ENCODE measurements around the gene IRF2BP2. TPM values are rescaled to one million over a fixed set of nuclear protein-coding genes. Genes with fewer than 3 reads are reported as not detected.

IRF2BP2 gene
- total and polyA plus RNA-seq, 2 donors (not counting 1 experiment from before 2014, with no cell fraction given) = 17.8 to 71.8 TPM

DNA sequence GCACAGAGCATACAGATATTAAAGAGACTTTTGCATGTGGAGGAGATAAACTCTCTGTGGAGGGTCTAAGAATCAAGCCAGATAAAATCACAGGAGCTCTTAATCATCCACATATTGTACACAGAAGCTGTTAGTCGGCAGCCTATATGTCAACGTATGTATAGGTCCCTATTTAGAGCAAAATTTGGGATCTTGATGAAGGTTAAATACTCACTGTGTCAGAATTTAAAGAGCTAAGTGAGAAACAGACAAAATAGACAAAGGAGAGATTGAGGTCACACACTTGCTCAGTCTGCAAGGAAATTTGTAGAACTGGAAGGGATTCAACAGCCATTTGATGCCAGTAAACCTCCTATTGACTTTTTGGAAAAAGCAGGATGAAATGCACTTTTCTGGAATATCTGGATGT is 4.1 kb upstream of the IRF2BP2 start:
- no peaks in the 10 kb centered on the region for H3K9me3 ChIP-seq (ENCODE audit: control insufficient read depth, insufficient read depth, low read depth, low read length)
- H4K20me1 ChIP-seq (ENCODE audit: control insufficient read depth, extremely low read depth, insufficient read depth, low read length) = no peaks in the 10 kb centered on the region
- H3K27me3 ChIP-seq (ENCODE audit: control insufficient read depth, insufficient read depth, low read length) = no peaks in the 10 kb centered on the region
- H2AFZ ChIP-seq (ENCODE audit: low read length) = no peak overlapping the region
- no peak for TF ChIP-seq EZH2 (IDR thresholded peaks at IDR 0.05; ENCODE audit: low read length, missing control alignments)
- TF ChIP-seq, protein P1, sequence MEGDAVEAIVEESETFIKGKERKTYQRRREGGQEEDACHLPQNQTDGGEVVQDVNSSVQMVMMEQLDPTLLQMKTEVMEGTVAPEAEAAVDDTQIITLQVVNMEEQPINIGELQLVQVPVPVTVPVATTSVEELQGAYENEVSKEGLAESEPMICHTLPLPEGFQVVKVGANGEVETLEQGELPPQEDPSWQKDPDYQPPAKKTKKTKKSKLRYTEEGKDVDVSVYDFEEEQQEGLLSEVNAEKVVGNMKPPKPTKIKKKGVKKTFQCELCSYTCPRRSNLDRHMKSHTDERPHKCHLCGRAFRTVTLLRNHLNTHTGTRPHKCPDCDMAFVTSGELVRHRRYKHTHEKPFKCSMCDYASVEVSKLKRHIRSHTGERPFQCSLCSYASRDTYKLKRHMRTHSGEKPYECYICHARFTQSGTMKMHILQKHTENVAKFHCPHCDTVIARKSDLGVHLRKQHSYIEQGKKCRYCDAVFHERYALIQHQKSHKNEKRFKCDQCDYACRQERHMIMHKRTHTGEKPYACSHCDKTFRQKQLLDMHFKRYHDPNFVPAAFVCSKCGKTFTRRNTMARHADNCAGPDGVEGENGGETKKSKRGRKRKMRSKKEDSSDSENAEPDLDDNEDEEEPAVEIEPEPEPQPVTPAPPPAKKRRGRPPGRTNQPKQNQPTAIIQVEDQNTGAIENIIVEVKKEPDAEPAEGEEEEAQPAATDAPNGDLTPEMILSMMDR (conservative IDR thresholded peaks at IDR 0.05 in 1 of 2, IDR thresholded peaks at IDR 0.05 in 1 of 2; ENCODE audit: low read depth in 1 of 2, low read length in 2 of 2) = no peak
- no peak overlapping the region for H3K9ac ChIP-seq (ENCODE audit: insufficient read depth, low read length)
- H3K4me3 ChIP-seq (replicated peaks in 1 of 4; ENCODE audit: control extremely low read depth in 1 of 4, insufficient read depth in 1 of 4, low read depth in 3 of 4, low read length in 4 of 4) = peak overlapping the region in 1 of 4 experiments; percentile 5
- peaks cover 39% of the 10 kb centered on the region for H3K4me1 ChIP-seq (ENCODE audit: control insufficient read depth, extremely low read depth, insufficient read depth, low read length)
- peaks cover 3% of the 10 kb centered on the region for H3K79me2 ChIP-seq (ENCODE audit: control insufficient read depth, insufficient read depth, low read length)
- peak; percentile 35 to 62 for DNase-seq (ENCODE audit: low read depth in 2 of 2)
- no peaks in the 10 kb centered on the region for H3K36me3 ChIP-seq (ENCODE audit: control insufficient read depth, insufficient read depth, low read length)
- H3K27ac ChIP-seq (ENCODE audit: insufficient read depth, low read length) = peak overlapping the region; percentile 94
- H3K4me2 ChIP-seq (ENCODE audit: extremely low read depth, insufficient read depth, low read length) = peak overlapping the region; percentile 55

DNA sequence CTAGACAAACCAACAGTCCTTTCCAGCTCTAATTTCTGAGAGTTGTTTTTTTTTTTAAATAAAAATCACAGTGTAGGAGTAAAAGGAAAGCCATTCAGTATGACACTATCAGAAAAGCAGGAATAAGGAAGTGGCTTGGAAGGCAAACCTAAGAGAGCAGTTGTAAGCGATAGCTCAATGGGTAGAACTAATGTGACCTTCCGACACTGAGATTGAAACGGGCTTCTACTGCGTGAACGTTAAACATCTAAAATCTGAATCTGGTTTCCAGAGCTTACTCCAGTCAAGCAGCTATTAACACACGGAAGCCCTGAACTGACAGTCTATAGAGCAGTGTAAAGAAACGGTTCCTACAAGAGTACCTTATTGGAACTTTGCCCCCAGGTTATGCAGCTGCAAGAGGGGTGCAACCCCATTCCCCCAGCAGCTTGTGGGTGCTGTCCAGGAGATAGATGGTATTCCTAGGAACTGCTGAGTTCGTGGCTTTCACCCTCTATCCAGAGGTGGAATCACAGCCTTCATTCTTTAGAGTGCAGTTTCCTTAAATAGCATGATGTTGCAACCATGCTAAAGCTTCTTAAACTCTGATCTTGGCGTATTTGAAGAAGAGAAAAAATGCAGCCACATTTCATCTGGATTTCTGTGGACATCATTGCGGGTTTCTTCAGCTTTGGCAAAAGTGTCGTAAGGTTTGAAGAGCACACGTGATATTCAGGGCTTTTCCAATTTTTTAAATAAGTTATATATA is 3.3 kb upstream of the IRF2BP2 start:
- Histone ChIP-seq H3K4me2 (ENCODE audit: extremely low read depth, insufficient read depth, low read length) (peak overlapping the region; percentile 55), H3K9me3 (ENCODE audit: control insufficient read depth, insufficient read depth, low read depth, low read length) (no peaks in the 10 kb centered on the region), H3K4me3 (replicated peaks in 1 of 4; ENCODE audit: control extremely low read depth in 1 of 4, insufficient read depth in 1 of 4, low read depth in 3 of 4, low read length in 4 of 4) (peak overlapping the region in 3 of 4 experiments; percentile 9 to 45 (median 33)), H3K27me3 (ENCODE audit: control insufficient read depth, insufficient read depth, low read length) (no peaks in the 10 kb centered on the region), H3K27ac (ENCODE audit: insufficient read depth, low read length) (peak overlapping the region; percentile 94), H2AFZ (ENCODE audit: low read length) (no peak overlapping the region), H3K36me3 (ENCODE audit: control insufficient read depth, insufficient read depth, low read length) (no peaks in the 10 kb centered on the region), H3K9ac (ENCODE audit: insufficient read depth, low read length) (peak overlapping the region; percentile 49), H3K79me2 (ENCODE audit: control insufficient read depth, insufficient read depth, low read length) (peaks cover 11% of the 10 kb centered on the region), H3K4me1 (ENCODE audit: control insufficient read depth, extremely low read depth, insufficient read depth, low read length) (peaks cover 31% of the 10 kb centered on the region), H4K20me1 (ENCODE audit: control insufficient read depth, extremely low read depth, insufficient read depth, low read length) (no peaks in the 10 kb centered on the region)
- DNase-seq (ENCODE audit: low read depth in 2 of 2) = peak; percentile 83 to 96
- TF ChIP-seq EZH2 (IDR thresholded peaks at IDR 0.05; ENCODE audit: low read length, missing control alignments) = no peak
- TF ChIP-seq, protein P1 (conservative IDR thresholded peaks at IDR 0.05 in 1 of 2, IDR thresholded peaks at IDR 0.05 in 1 of 2; ENCODE audit: low read depth in 1 of 2, low read length in 2 of 2) = no peak

DNA sequence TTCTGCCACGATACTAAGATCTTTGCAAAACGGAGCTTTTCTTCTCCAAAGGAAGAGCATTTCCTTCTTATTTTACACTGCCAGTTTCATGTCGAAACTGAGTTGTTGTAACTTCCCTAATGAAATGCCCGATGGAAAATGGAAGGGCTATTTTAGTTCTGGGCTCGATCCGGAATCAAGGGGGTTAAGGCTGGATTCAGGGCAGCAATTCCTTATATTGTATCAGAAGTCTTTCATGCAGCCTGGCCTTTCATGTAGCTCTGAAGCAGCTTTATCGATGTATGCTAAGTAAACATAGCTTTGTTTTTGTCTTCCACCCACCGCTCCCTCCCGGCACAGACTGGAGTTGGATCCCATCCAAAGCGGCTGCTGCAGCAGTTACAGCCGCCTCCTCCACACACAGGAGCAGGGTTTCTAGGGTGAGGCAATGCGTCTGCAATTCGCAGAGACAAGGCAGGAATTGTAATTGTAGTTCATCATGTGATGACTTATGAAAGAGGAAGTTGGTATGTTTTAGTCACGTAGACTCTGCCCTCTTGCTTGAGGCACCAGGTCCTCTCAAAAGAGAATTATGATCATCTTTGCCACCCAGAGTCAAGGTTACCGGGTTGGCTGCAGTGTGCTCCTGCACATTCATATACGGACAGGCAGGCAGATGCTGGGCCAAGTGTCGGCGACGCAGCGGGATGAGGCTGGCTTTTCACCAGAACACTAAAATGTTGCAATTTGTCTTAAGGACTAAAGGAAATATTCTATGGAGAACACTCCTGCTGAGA is 2.6 kb upstream of the IRF2BP2 start:
- no peaks in the 10 kb centered on the region for H3K9me3 ChIP-seq (ENCODE audit: control insufficient read depth, insufficient read depth, low read depth, low read length)
- H2AFZ ChIP-seq (ENCODE audit: low read length) = no peak overlapping the region
- H3K27me3 ChIP-seq (ENCODE audit: control insufficient read depth, insufficient read depth, low read length) = no peaks in the 10 kb centered on the region

More for the DNA sequence above, 2.6 kb upstream of the IRF2BP2 start:
- peaks cover 29% of the 10 kb centered on the region for H3K4me1 ChIP-seq (ENCODE audit: control insufficient read depth, extremely low read depth, insufficient read depth, low read length)
- TF ChIP-seq, protein P1 (conservative IDR thresholded peaks at IDR 0.05 in 1 of 2, IDR thresholded peaks at IDR 0.05 in 1 of 2; ENCODE audit: low read depth in 1 of 2, low read length in 2 of 2) = no peak
- no peak for TF ChIP-seq EZH2 (IDR thresholded peaks at IDR 0.05; ENCODE audit: low read length, missing control alignments)
- H3K4me3 ChIP-seq (replicated peaks in 1 of 4; ENCODE audit: control extremely low read depth in 1 of 4, insufficient read depth in 1 of 4, low read depth in 3 of 4, low read length in 4 of 4) = peak overlapping the region in 3 of 4 experiments; percentile 9 to 45 (median 33)
- peak overlapping the region; percentile 49 for H3K9ac ChIP-seq (ENCODE audit: insufficient read depth, low read length)
- H3K27ac ChIP-seq (ENCODE audit: insufficient read depth, low read length) = peak overlapping the region; percentile 94
- DNase-seq (ENCODE audit: low read depth in 2 of 2) = peak; percentile 99
- no peaks in the 10 kb centered on the region for H4K20me1 ChIP-seq (ENCODE audit: control insufficient read depth, extremely low read depth, insufficient read depth, low read length)
- H3K79me2 ChIP-seq (ENCODE audit: control insufficient read depth, insufficient read depth, low read length) = peaks cover 18% of the 10 kb centered on the region
- peak overlapping the region; percentile 55 for H3K4me2 ChIP-seq (ENCODE audit: extremely low read depth, insufficient read depth, low read length)
- H3K36me3 ChIP-seq (ENCODE audit: control insufficient read depth, insufficient read depth, low read length) = peaks cover 1% of the 10 kb centered on the region
